ENCODE measurements around the gene ABHD16B. TPM values are rescaled to one million over a fixed set of nuclear protein-coding genes. Genes with fewer than 3 reads are reported as not detected.

ABHD16B gene
- total RNA-seq, 1 experiment from 2014 or later, result not detected

- in situ Hi-C loops (cut with HindIII; ENCODE audit: low pct_unique_long_range_greater_than_20kb, low sequenced_read_pairs), result no loop called here
- DNase-seq (ENCODE audit: low read depth), result no peak
These were observed 28.2 kb downstream of the ABHD16B start for GRCh38 chr20:63889241-63890200.

GRCh38 chr20:63890201-63890576, 28.9 kb downstream of the ABHD16B start:
- in situ Hi-C loops (cut with HindIII; ENCODE audit: low pct_unique_long_range_greater_than_20kb, low sequenced_read_pairs), result no loop called here
- DNase-seq (ENCODE audit: low read depth), result no peak

DNA sequence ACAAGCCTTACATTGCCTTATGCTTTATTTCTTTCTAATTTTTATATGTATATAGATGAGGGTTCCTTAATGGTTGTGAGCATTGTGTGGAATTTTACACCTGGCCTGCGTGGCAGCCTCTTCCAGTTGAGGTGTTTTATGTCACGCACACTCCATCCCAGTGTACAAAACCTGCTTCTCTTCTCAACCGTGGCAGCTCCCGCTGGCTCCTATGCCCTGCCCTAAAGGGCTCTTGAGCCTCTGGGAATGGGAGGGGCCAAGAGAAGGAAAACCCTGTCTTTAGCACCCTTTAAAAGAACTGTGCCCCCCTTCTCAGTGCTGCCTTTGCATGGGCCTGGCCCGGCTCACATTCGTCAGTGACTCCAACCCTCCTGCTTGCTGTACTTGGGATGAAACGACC, 29.3 kb downstream of the ABHD16B start:
- DNase-seq (ENCODE audit: low read depth), result no peak

DNA sequence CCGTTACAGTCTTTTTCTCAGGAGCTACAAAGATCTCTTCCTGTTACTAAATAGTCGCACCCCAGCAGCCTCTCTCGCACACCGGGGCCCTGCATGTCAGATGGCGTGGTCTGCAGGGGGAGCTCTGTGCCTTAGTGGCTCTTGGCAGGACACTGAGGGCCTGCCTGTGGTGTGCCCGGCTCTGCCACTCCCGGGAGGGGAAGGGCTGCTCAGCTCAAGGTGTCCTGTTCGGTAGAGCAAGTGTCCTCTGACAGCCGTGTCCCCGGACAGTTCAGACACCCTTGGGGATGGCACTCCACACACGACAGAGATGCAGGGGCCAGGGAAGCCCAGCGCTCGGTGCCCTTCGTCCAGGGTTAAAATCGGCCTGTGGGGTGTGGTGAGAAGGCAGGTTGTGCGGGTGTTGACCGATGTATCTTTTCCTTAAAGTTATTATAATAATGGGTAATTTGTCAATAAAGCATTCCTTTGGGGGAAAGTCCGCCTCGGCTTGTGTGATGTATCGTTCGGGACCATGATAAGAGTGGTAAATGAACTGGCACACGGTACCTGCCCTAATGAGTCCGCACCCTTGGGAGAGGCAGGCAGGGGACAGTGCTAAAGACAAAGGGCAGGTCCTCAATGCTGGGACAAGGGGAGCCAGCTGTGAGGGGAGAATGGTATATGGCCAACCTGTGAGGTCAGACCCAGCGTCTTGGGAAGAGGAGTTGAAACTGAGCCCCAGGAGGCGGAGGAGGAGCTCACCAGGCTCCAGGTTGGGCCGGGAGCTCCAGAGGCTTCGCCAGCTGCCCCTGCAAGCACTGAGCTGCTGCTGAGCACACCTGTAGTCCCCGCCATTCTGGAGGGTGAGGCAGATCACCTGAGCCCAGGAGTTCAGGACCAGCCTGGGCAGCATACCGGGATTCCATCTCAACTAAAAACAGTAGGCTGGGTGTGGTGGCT, 30.0 kb downstream of the ABHD16B start:
- DNase-seq (ENCODE audit: low read depth), result no peak
- in situ Hi-C loops (cut with HindIII; ENCODE audit: low pct_unique_long_range_greater_than_20kb, low sequenced_read_pairs), result no loop called here

More for the DNA sequence above, 29.3 kb downstream of the ABHD16B start:
- in situ Hi-C loops (cut with HindIII; ENCODE audit: low pct_unique_long_range_greater_than_20kb, low sequenced_read_pairs), result no loop called here

DNA sequence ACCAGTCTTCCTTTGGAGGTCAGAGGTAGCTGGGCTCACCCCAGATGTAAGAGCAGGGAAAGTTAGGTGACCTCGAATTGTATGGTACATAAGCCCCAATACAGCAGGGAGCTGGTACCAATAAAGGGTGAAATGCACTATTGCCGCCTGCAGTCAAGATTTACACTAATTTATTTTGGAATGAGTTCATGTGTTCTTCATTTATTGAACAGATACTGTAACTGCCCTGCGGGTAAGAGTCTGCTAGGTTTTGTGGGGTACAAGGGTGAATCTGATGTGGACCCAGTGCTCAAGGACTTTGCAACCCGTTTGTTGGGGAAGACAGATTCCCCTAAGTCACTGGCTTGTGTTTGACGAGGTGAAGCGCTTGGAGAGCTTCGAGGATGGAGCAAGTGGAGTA, 31.1 kb downstream of the ABHD16B start:
- in situ Hi-C loops (cut with HindIII; ENCODE audit: low pct_unique_long_range_greater_than_20kb, low sequenced_read_pairs), result no loop called here
- no peak for DNase-seq (ENCODE audit: low read depth)

DNA sequence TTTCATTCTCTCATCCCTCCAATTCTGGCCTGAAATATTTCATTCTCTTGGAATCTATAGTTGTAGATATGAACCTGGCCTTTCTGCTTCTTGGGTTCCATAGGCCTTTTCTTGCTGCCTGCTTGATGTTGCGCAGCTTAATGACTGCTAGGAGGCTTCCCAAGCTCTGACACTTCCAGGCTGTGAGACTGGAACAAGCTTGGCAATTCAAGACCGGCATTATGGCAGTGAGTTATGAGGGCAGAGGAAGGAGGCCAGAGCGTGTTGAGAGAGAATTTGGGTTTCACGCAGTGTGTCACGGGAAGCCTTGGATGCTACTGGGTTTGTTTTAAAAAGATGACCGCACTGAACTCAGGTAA, 32.7 kb downstream of the ABHD16B start:
- DNase-seq (ENCODE audit: low read depth), result no peak
- in situ Hi-C loops (cut with HindIII; ENCODE audit: low pct_unique_long_range_greater_than_20kb, low sequenced_read_pairs), result no loop called here

- in situ Hi-C loops (cut with HindIII; ENCODE audit: low pct_unique_long_range_greater_than_20kb, low sequenced_read_pairs), result no loop called here
- peak; percentile 92 for DNase-seq (ENCODE audit: low read depth)
These were observed 33.3 kb downstream of the ABHD16B start, which contains the start of gene DNAJC5 for GRCh38 chr20:63894358-63895201. DNAJC5 (plus strand) TSS chr20:63895126; CDS start chr20:63928346, 33,220 bp downstream.

- DNase-seq (ENCODE audit: low read depth), result no peak
- in situ Hi-C loops (cut with HindIII; ENCODE audit: low pct_unique_long_range_greater_than_20kb, low sequenced_read_pairs), result no loop called here
These were observed 34.1 kb downstream of the ABHD16B start for GRCh38 chr20:63895202-63895951.

- DNase-seq (ENCODE audit: low read depth), result no peak
- in situ Hi-C loops (cut with HindIII; ENCODE audit: low pct_unique_long_range_greater_than_20kb, low sequenced_read_pairs), result no loop called here
These were observed 34.6 kb downstream of the ABHD16B start for GRCh38 chr20:63895952-63896263.

GRCh38 chr20:63896264-63897105, 35.2 kb downstream of the ABHD16B start:
- in situ Hi-C loops (cut with HindIII; ENCODE audit: low pct_unique_long_range_greater_than_20kb, low sequenced_read_pairs), result no loop called here
- no peak for DNase-seq (ENCODE audit: low read depth)

- no peak for DNase-seq (ENCODE audit: low read depth)
- in situ Hi-C loops (cut with HindIII; ENCODE audit: low pct_unique_long_range_greater_than_20kb, low sequenced_read_pairs), result no loop called here
These were observed 36.8 kb downstream of the ABHD16B start for GRCh38 chr20:63897978-63898561.

- in situ Hi-C loops (cut with HindIII; ENCODE audit: low pct_unique_long_range_greater_than_20kb, low sequenced_read_pairs), result no loop called here
- no peak for DNase-seq (ENCODE audit: low read depth)
These were observed 37.7 kb downstream of the ABHD16B start for GRCh38 chr20:63898882-63899558.

- DNase-seq (ENCODE audit: low read depth), result no peak
- in situ Hi-C loops (cut with HindIII; ENCODE audit: low pct_unique_long_range_greater_than_20kb, low sequenced_read_pairs), result no loop called here
These were observed 39.1 kb downstream of the ABHD16B start for GRCh38 chr20:63900413-63900812.

GRCh38 chr20:63903796-63904561, 42.7 kb downstream of the ABHD16B start:
- in situ Hi-C loops (cut with HindIII; ENCODE audit: low pct_unique_long_range_greater_than_20kb, low sequenced_read_pairs), result no loop called here

GRCh38 chr20:63908008-63908682, 46.8 kb downstream of the ABHD16B start:
- peak; percentile 62 for DNase-seq (ENCODE audit: low read depth)
- in situ Hi-C loops (cut with HindIII; ENCODE audit: low pct_unique_long_range_greater_than_20kb, low sequenced_read_pairs), result no loop called here

More at GRCh38 chr20:63903796-63904561, 42.7 kb downstream of the ABHD16B start:
- DNase-seq (ENCODE audit: low read depth), result no peak

All from Caki2 (cell line).